ENCODE data around the gene CLP1. TPM values are rescaled to one million over a fixed set of nuclear protein-coding genes. Genes with fewer than 3 reads are reported as not detected.
"Not testable (repeated sequence)": the region's sequence is repeated elsewhere in the genome, so short reads cannot be mapped to it uniquely, and the experiment has no call there.

CLP1 gene
- polyA plus RNA-seq, 1 of the 3 experiments (the other 2 are of a cell fraction), result 18.1 TPM

DNA sequence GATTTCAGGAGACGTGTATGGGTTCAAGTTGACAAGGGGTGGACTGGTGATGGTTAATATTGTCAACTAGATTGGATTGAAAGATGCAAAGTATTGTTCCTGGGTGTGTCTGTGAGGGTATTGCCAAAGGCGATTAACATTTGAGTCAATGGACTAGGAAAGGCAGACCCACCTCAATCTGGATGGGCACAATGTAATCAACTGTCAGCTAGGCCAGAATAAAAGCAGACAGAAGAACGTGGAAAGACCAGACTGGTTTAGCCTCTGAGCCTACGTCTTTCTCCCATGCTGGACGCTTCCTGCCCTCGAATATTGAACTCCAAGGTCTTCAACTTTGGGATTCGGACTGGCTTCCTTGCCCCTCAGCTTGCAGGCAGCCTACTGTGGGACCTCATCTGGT lies 6.2 kb upstream of the CLP1 start (continued):
- TF ChIP-seq EP300 (IDR thresholded peaks at IDR 0.05; ENCODE audit: borderline replicate concordance in 1 of 2, low read depth in 1 of 2, low read length in 1 of 2) (no peak), JUND (IDR thresholded peaks at IDR 0.05) (no peak), NRF1 (IDR thresholded peaks at IDR 0.05; ENCODE audit: low read depth, low read length) (no peak), TAF1 (IDR thresholded peaks at IDR 0.05; ENCODE audit: borderline replicate concordance, low read depth, low read length) (no peak)

DNA sequence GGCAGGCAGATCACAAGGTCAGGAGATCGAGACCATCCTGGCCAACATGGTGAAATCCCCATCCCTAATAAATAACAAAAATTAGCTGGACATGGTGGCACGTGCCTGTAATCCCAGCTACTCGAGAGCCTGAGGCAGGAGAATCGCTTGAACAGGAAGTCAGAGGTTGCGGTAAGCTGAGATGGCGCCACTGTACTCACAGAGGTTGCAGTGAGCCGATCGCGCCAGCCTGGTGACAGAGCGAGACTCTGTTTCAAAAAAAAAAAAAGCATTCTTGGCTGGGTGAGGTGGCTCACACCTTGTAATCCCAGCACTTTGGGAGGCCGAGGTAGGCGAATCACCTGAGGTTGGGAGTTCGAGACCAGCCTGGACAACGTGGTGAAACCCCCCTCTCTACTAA lies 5.3 kb upstream of the CLP1 start:
- H3K4me2 ChIP-seq; POLR2A ChIA-PET; H3K36me3 ChIP-seq (replicated peaks in 1 of 2; ENCODE audit: control insufficient read depth in 1 of 2, insufficient read depth in 2 of 2, low read length in 1 of 2); H3K27ac ChIP-seq (ENCODE audit: low read depth in 2 of 2, low read length in 1 of 2); H3K9me3 ChIP-seq; H3K27me3 ChIP-seq (ENCODE audit: insufficient read depth); H3K4me3 ChIP-seq (ENCODE audit: low read depth in 2 of 2, low read length in 1 of 2); H3K9ac ChIP-seq; H2AFZ ChIP-seq (ENCODE audit: low read depth); H3K9me2 ChIP-seq; H3K79me2 ChIP-seq (ENCODE audit: insufficient read depth); DNase-seq: not testable (repeated sequence)
- CTCF ChIA-PET, result interaction anchor here (1.0 to 2.8 kb wide), 3 partner anchors 12 to 149 kb away, joined by 4 to 10 read pairs (median 9); partner anchors contain the start of gene UBE2L6
- peaks cover 10% of the 10 kb centered on the region; the same call in 1 of the 2 replicates for H4K20me1 ChIP-seq (ENCODE audit: insufficient read depth)
- peaks cover 11 to 29% of the 10 kb centered on the region in 2 experiments; a peak in 3 of 4 replicates for H3K4me1 ChIP-seq (ENCODE audit: control insufficient read depth in 1 of 2, insufficient read depth in 2 of 2, low read depth in 1 of 2, low read length in 1 of 2)
- 79% methylated on average over 14 of the region's 14 CpGs for WGBS (ENCODE audit: low lambda C conversion rate)
- H3F3A ChIP-seq (replicated peaks; ENCODE audit: insufficient read depth), result peaks cover 23% of the 10 kb centered on the region

GRCh38 chr11:57652662-57653061 lies 4.9 kb upstream of the CLP1 start:
- no peaks in the 10 kb centered on the region for H3K27me3 ChIP-seq (ENCODE audit: insufficient read depth)
- ChIA-PET CTCF (interaction anchor here (2.1 to 2.8 kb wide), 3 partner anchors 8 to 85 kb away, joined by 9 to 14 read pairs (median 10); partner anchors contain the start of gene UBE2L6), POLR2A (no interaction called here)
- WGBS (ENCODE audit: low lambda C conversion rate), result 91% methylated on average over 3 of the region's 3 CpGs
- no peak overlapping the region for H3K4me3 ChIP-seq (ENCODE audit: low read depth in 2 of 2, low read length in 1 of 2)
- H3K9me2 ChIP-seq, result no peaks in the 10 kb centered on the region
- no peak overlapping the region for H3K27ac ChIP-seq (ENCODE audit: low read depth in 2 of 2, low read length in 1 of 2)
- H4K20me1 ChIP-seq (ENCODE audit: insufficient read depth), result 0 out of 2 replicates have a peak, but pooled peaks cover 8% of the 10 kb centered on the region
- peaks cover 10 to 25% of the 10 kb centered on the region in 2 experiments; a peak in 3 of 4 replicates for H3K4me1 ChIP-seq (ENCODE audit: control insufficient read depth in 1 of 2, insufficient read depth in 2 of 2, low read depth in 1 of 2, low read length in 1 of 2)
- no peaks in the 10 kb centered on the region for H3K36me3 ChIP-seq (replicated peaks in 1 of 2; ENCODE audit: control insufficient read depth in 1 of 2, insufficient read depth in 2 of 2, low read length in 1 of 2)
- H2AFZ ChIP-seq (ENCODE audit: low read depth), result no peak overlapping the region
- H3K9me3 ChIP-seq, result no peaks in the 10 kb centered on the region
- DNase-seq, result no peak
- no peak overlapping the region for H3K4me2 ChIP-seq
- H3K9ac ChIP-seq, result no peak overlapping the region
- peaks cover 1% of the 10 kb centered on the region; the same call in 1 of the 2 replicates for H3K79me2 ChIP-seq (ENCODE audit: insufficient read depth)
- H3F3A ChIP-seq (replicated peaks; ENCODE audit: insufficient read depth), result peaks cover 23% of the 10 kb centered on the region
- TF ChIP-seq JUND (IDR thresholded peaks at IDR 0.05), result no peak
- no peak for TF ChIP-seq RAD21 (IDR thresholded peaks at IDR 0.05; ENCODE audit: low read length)
- TF ChIP-seq, protein P1, sequence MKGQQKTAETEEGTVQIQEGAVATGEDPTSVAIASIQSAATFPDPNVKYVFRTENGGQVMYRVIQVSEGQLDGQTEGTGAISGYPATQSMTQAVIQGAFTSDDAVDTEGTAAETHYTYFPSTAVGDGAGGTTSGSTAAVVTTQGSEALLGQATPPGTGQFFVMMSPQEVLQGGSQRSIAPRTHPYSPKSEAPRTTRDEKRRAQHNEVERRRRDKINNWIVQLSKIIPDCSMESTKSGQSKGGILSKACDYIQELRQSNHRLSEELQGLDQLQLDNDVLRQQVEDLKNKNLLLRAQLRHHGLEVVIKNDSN (IDR thresholded peaks at IDR 0.05; ENCODE audit: borderline replicate concordance, low read depth), result no peak
- no peak for TF ChIP-seq TAF1 (IDR thresholded peaks at IDR 0.05; ENCODE audit: borderline replicate concordance, low read depth, low read length)
- TF ChIP-seq, protein P2, sequence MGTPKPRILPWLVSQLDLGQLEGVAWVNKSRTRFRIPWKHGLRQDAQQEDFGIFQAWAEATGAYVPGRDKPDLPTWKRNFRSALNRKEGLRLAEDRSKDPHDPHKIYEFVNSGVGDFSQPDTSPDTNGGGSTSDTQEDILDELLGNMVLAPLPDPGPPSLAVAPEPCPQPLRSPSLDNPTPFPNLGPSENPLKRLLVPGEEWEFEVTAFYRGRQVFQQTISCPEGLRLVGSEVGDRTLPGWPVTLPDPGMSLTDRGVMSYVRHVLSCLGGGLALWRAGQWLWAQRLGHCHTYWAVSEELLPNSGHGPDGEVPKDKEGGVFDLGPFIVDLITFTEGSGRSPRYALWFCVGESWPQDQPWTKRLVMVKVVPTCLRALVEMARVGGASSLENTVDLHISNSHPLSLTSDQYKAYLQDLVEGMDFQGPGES (IDR thresholded peaks at IDR 0.05; ENCODE audit: low read depth, low read length), result no peak
- no peak for TF ChIP-seq ZBTB33 (IDR thresholded peaks at IDR 0.05; ENCODE audit: borderline replicate concordance, low read depth)
- no peak for TF ChIP-seq RFX5 (IDR thresholded peaks at IDR 0.05; ENCODE audit: low read length)
- TF ChIP-seq, protein P3, sequence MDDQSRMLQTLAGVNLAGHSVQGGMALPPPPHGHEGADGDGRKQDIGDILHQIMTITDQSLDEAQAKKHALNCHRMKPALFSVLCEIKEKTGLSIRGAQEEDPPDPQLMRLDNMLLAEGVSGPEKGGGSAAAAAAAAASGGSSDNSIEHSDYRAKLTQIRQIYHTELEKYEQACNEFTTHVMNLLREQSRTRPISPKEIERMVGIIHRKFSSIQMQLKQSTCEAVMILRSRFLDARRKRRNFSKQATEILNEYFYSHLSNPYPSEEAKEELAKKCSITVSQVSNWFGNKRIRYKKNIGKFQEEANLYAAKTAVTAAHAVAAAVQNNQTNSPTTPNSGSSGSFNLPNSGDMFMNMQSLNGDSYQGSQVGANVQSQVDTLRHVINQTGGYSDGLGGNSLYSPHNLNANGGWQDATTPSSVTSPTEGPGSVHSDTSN (IDR thresholded peaks at IDR 0.05), result no peak
- no peak for TF ChIP-seq SIN3A (IDR thresholded peaks at IDR 0.05; ENCODE audit: borderline replicate concordance, low read depth, low read length)
- TF ChIP-seq FOXJ3 (CRISPR knock-in tag; IDR thresholded peaks at IDR 0.05), result no peak
- no peak for TF ChIP-seq GATA2 (CRISPR knock-in tag; IDR thresholded peaks at IDR 0.05)
- TF ChIP-seq, protein P4, sequence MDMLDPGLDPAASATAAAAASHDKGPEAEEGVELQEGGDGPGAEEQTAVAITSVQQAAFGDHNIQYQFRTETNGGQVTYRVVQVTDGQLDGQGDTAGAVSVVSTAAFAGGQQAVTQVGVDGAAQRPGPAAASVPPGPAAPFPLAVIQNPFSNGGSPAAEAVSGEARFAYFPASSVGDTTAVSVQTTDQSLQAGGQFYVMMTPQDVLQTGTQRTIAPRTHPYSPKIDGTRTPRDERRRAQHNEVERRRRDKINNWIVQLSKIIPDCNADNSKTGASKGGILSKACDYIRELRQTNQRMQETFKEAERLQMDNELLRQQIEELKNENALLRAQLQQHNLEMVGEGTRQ (IDR thresholded peaks at IDR 0.05; ENCODE audit: borderline replicate concordance, low read depth, low read length), result no peak
- TF ChIP-seq REST (IDR thresholded peaks at IDR 0.05; ENCODE audit: low read depth, low read length), result no peak
